ENCODE measurements around the gene VAV2.

Gene VAV2

DNA sequence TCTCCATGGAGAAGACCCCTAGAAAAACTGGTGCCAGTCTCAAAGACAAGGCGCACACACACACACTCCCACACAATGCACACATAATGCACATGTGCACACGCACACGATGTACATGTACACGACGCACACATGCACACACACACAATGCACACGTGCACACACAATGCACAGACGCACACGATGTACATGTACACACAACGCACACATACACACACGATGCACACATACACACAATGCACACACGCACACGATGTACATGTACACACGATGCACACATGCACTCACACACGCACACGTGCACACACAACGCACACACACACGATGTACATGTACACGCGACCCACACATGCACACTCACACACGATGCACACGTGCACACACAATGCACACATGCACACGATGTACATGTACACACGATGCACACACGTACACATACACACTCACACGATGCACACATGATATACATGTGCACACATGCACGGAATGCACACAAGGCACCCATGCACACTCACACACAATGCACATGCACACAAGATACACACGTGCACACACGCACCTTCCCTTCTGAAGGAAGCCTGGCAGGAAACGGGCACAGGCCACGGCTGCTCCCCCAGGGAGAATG lies 76.5 kb downstream of the VAV2 start:
- H3K27me3 ChIP-seq (ENCODE audit: insufficient read depth, poor library complexity, severe bottlenecking), result no peaks in the 10 kb centered on the region
- no peak overlapping the region for H3K4me3 ChIP-seq (ENCODE audit: severe bottlenecking)
- DNase-seq (ENCODE audit: low spot score) (no peak), ATAC-seq (ENCODE audit: low read depth) (no peak)
- no peaks in the 10 kb centered on the region for H3K36me3 ChIP-seq (ENCODE audit: low read depth)
- H3K9me3 ChIP-seq (ENCODE audit: severe bottlenecking), result no peaks in the 10 kb centered on the region
- no peak overlapping the region for H3K27ac ChIP-seq (ENCODE audit: poor library complexity, severe bottlenecking)
- H3K4me1 ChIP-seq (ENCODE audit: insufficient read depth, poor library complexity, severe bottlenecking), result peaks cover 13% of the 10 kb centered on the region
- TF ChIP-seq CTCF (IDR thresholded peaks at IDR 0.05; ENCODE audit: poor library complexity, severe bottlenecking), result no peak

- Histone ChIP-seq H3K27me3 (ENCODE audit: insufficient read depth, poor library complexity, severe bottlenecking) (no peaks in the 10 kb centered on the region), H3K9me3 (ENCODE audit: severe bottlenecking) (no peaks in the 10 kb centered on the region), H3K4me3 (ENCODE audit: severe bottlenecking) (no peak overlapping the region), H3K4me1 (ENCODE audit: insufficient read depth, poor library complexity, severe bottlenecking) (peaks cover 13% of the 10 kb centered on the region), H3K27ac (ENCODE audit: poor library complexity, severe bottlenecking) (no peak overlapping the region), H3K36me3 (ENCODE audit: low read depth) (no peaks in the 10 kb centered on the region)
- no peak for DNase-seq (ENCODE audit: low spot score)
- no peak for TF ChIP-seq CTCF (IDR thresholded peaks at IDR 0.05; ENCODE audit: poor library complexity, severe bottlenecking)
- ATAC-seq (ENCODE audit: low read depth), result no peak
Observed at GRCh38 chr9:133914442-133915342, 77.4 kb downstream of the VAV2 start.

DNA sequence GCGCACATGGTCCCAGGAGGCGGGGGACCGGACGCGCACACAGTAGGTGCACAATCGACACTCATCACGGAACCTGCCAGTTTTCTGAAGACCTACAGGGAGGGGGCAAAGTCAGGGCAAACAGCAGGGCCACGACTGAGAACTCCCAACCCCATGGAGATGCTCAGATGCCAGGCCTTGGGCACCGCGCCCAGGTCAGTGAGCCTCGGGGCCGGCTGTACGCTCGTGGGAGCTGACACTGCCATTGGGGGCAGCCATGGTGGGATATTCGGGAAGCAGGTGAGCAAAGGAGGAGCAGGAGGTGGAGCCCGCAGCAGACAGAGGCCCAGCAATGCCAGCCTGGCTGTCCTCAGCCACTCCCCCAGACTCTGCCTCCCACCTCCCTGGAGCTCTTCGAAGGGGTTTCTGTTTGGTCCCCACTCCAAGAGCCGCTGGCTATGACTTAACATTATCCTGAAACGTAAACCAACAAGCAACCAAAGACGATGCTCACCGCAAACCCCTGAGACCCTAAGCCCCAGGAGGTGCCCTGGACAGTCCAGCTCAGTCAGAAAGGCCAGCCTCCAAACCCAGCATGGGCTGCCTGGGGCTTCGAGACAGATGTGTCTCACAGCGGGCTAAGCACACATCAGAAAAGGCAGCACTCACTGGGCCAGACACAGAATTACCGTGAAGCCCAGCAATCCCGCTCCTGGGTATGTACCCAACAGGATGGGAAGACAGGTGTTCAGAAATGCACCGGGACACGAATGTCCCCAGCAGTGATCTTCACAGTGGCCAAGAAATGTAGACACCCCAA lies 78.4 kb downstream of the VAV2 start:
- H3K27ac ChIP-seq (ENCODE audit: poor library complexity, severe bottlenecking), result no peak overlapping the region
- no peak for TF ChIP-seq CTCF (IDR thresholded peaks at IDR 0.05; ENCODE audit: poor library complexity, severe bottlenecking)
- H3K4me3 ChIP-seq (ENCODE audit: severe bottlenecking), result no peak overlapping the region
- no peaks in the 10 kb centered on the region for H3K27me3 ChIP-seq (ENCODE audit: insufficient read depth, poor library complexity, severe bottlenecking)
- no peaks in the 10 kb centered on the region for H3K36me3 ChIP-seq (ENCODE audit: low read depth)
- DNase-seq (ENCODE audit: low spot score), result no peak
- H3K4me1 ChIP-seq (ENCODE audit: insufficient read depth, poor library complexity, severe bottlenecking), result peaks cover 13% of the 10 kb centered on the region
- ATAC-seq (ENCODE audit: low read depth), result no peak
- H3K9me3 ChIP-seq (ENCODE audit: severe bottlenecking), result no peaks in the 10 kb centered on the region

DNA sequence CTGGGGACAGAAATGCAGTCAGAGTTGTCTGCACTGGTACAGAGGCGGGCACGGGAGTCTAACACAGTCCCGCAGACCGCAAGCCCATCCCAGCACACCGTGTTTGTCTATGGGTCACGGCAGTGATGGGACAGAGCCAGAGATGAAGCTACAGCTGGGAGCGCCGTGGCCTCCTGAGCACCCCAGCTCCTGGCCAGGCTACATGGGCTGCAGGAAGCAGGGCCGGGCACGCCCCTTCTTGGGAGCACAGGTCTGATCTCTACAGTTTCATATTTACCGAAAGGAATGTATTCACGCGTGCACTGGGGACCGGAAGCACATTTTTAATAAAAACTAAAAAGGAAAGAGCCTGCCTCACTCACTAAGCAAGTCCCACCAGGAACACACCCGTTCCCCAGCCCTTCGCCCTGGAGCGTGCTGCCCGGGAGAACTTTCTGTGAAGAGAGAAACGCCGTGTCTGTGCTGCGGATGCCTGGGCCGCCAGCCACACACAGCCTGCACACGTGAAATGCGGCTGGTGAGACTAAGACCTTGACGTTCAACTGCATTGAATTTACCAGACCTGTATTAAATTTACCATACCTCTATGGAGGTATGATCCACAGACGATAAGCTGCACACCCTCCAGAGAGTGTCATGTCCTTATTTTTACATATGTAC lies 81.1 kb downstream of the VAV2 start:
- DNase-seq (ENCODE audit: low spot score), result no peak
- H3K36me3 ChIP-seq (ENCODE audit: low read depth), result no peaks in the 10 kb centered on the region
- peak; percentile 89 for ATAC-seq (ENCODE audit: low read depth)
- no peaks in the 10 kb centered on the region for H3K27me3 ChIP-seq (ENCODE audit: insufficient read depth, poor library complexity, severe bottlenecking)
- no peaks in the 10 kb centered on the region for H3K9me3 ChIP-seq (ENCODE audit: severe bottlenecking)
- H3K27ac ChIP-seq (ENCODE audit: poor library complexity, severe bottlenecking), result peak overlapping the region; percentile 79
- H3K4me3 ChIP-seq (ENCODE audit: severe bottlenecking), result no peak overlapping the region
- peaks cover 13% of the 10 kb centered on the region for H3K4me1 ChIP-seq (ENCODE audit: insufficient read depth, poor library complexity, severe bottlenecking)
- TF ChIP-seq CTCF (IDR thresholded peaks at IDR 0.05; ENCODE audit: poor library complexity, severe bottlenecking), result no peak
